WTC11 (cell line): ENCODE results near the gene ADAMTS5. TPM values are rescaled to one million over a fixed set of nuclear protein-coding genes. Genes with fewer than 3 reads are reported as not detected.

Source experiments
- ATAC-seq: fragments of 200-7000 bp; cut with Tn5 transposase; 2 replicates; pipeline ENCODE4 v1.10.0; 2021; ENCODE audit warnings: mild to moderate bottlenecking, moderate library complexity
- CTCF ChIA-PET: fragments of 300-600 bp; sonication (Branson Sonifier 250); formaldehyde crosslinking; loops from one replicate; lab custom pipeline; 2021; ENCODE audit warnings: antibody characterized with exemption; lab: Charles Lee
- POLR2A ChIA-PET: fragments of 350-600 bp; sonication (Branson Sonifier 250); formaldehyde crosslinking; loops from one replicate; lab custom pipeline; 2021; ENCODE audit warnings: antibody characterized with exemption; lab: Charles Lee
- DNase-seq: peaks from one replicate; pipeline ENCODE4 v3.0.0; 2021; ENCODE audit warnings: low spot score
- H3K27ac Mint-ChIP-seq: 2 replicates; pipeline ENCODE4 v1.8.0; 2021; ENCODE audit warnings: mixed read lengths
- H3K27me3 Mint-ChIP-seq: 2 replicates; pipeline ENCODE4 v1.8.0; 2021; ENCODE audit warnings: low read depth, mild to moderate bottlenecking, moderate library complexity, mixed read lengths
- H3K36me3 Mint-ChIP-seq: 2 replicates; pipeline ENCODE4 v1.8.0; 2021; ENCODE audit warnings: mixed read lengths
- H3K4me1 Mint-ChIP-seq: 2 replicates; pipeline ENCODE4 v1.8.0; 2022; ENCODE audit warnings: mixed read lengths
- H3K4me3 Mint-ChIP-seq: 2 replicates; pipeline ENCODE4 v1.8.0; 2021; ENCODE audit warnings: mild to moderate bottlenecking, moderate library complexity, mixed read lengths
- H3K9me3 Mint-ChIP-seq: 2 replicates; pipeline ENCODE4 v1.8.0; 2021; ENCODE audit warnings: mixed read lengths
- CREM ChIP-seq: sonication (generic); formaldehyde crosslinking; IDR thresholded peaks from 2 replicates; pipeline ENCODE4 v1.8.1; 2022; ENCODE audit warnings: mild to moderate bottlenecking, missing genetic modification reagents, moderate library complexity
- FOXK1 ChIP-seq: sonication (generic); formaldehyde crosslinking; IDR thresholded peaks from 2 replicates; pipeline ENCODE4 v1.8.0; 2022; ENCODE audit warnings: mild to moderate bottlenecking, moderate library complexity, missing genetic modification reagents
- FOXP1 ChIP-seq: sonication (generic); formaldehyde crosslinking; IDR thresholded peaks from 2 replicates; pipeline ENCODE4 v1.8.0; 2022; ENCODE audit warnings: missing genetic modification reagents, mild to moderate bottlenecking, moderate library complexity, borderline replicate concordance
- GRHL2 ChIP-seq: fragments of 250-450 bp; sonication (Bioruptor Pico); IDR thresholded peaks from 2 replicates; pipeline ENCODE4 v1.8.0; 2022; ENCODE audit warnings: mild to moderate bottlenecking, moderate library complexity; ENCODE audit not compliant: insufficient replicate concordance, severe bottlenecking
- IRF2 ChIP-seq: sonication (generic); formaldehyde crosslinking; IDR thresholded peaks from 2 replicates; pipeline ENCODE4 v1.8.0; 2022; ENCODE audit warnings: low read depth, missing genetic modification reagents, borderline replicate concordance
- JAZF1 ChIP-seq: fragments of 250-450 bp; sonication (Bioruptor Pico); IDR thresholded peaks from 2 replicates; pipeline ENCODE4 v1.9.0; 2021; ENCODE audit warnings: moderate library complexity, mild to moderate bottlenecking, inconsistent platforms
- JUN ChIP-seq: sonication (generic); formaldehyde crosslinking; IDR thresholded peaks from 2 replicates; pipeline ENCODE4 v1.8.0; 2023; ENCODE audit warnings: mild to moderate bottlenecking, missing genetic modification reagents
- NFATC4 ChIP-seq: fragments of 250-450 bp; sonication (Bioruptor Pico); IDR thresholded peaks from 2 replicates; pipeline ENCODE4 v1.9.0; 2021; ENCODE audit warnings: mild to moderate bottlenecking
- NR1H2 ChIP-seq: sonication (generic); formaldehyde crosslinking; IDR thresholded peaks from 2 replicates; pipeline ENCODE4 v1.9.0; 2021; ENCODE audit warnings: mild to moderate bottlenecking, moderate library complexity, missing genetic modification reagents
- PRRX2 ChIP-seq: fragments of 250-450 bp; sonication (Bioruptor Pico); IDR thresholded peaks from 2 replicates; pipeline ENCODE4 v1.8.0; 2021; ENCODE audit warnings: mild to moderate bottlenecking
- RELA ChIP-seq: sonication (generic); formaldehyde crosslinking; IDR thresholded peaks from 2 replicates; pipeline ENCODE4 v1.8.1; 2022; ENCODE audit warnings: missing genetic modification reagents, mild to moderate bottlenecking, borderline replicate concordance
- SMAD3 ChIP-seq: sonication (generic); formaldehyde crosslinking; IDR thresholded peaks from 2 replicates; pipeline ENCODE4 v1.8.0; 2022; ENCODE audit warnings: missing genetic modification reagents, mild to moderate bottlenecking, borderline replicate concordance
- ZNF121 ChIP-seq: sonication (generic); formaldehyde crosslinking; IDR thresholded peaks from 2 replicates; pipeline ENCODE4 v1.8.0; 2023; ENCODE audit warnings: missing genetic modification reagents
- ZNF138 ChIP-seq: sonication (generic); formaldehyde crosslinking; conservative IDR thresholded peaks from 2 replicates; pipeline ENCODE4 v1.8.1; 2022; ENCODE audit warnings: mild to moderate bottlenecking, moderate library complexity, missing genetic modification reagents
- total RNA-seq: library from RNA; stranded (reverse); gene quantifications from 3 replicates; pipeline ENCODE4 v1.2.3, GENCODE V29; 2021
- TF ChIP-seq, protein P1 (sequence below): sonication (generic); formaldehyde crosslinking; conservative IDR thresholded peaks from 2 replicates; pipeline ENCODE4 v1.8.1; 2022; ENCODE audit warnings: mild to moderate bottlenecking, missing genetic modification reagents
- TF ChIP-seq, protein P2 (sequence below): sonication (generic); formaldehyde crosslinking; IDR thresholded peaks from 2 replicates; pipeline ENCODE4 v1.8.0; 2022; ENCODE audit warnings: mild to moderate bottlenecking, missing genetic modification reagents
- TF ChIP-seq, protein P3 (sequence below): sonication (generic); formaldehyde crosslinking; IDR thresholded peaks from 2 replicates; pipeline ENCODE4 v1.8.0; 2022; ENCODE audit warnings: missing genetic modification reagents
- TF ChIP-seq, protein P4 (sequence below): fragments of 250-450 bp; sonication (Bioruptor Pico); IDR thresholded peaks from 2 replicates; pipeline ENCODE4 v1.9.0; 2021; ENCODE audit warnings: moderate library complexity, mild to moderate bottlenecking, inconsistent platforms, borderline replicate concordance
- TF ChIP-seq, protein P5 (sequence below): fragments of 250-450 bp; sonication (Bioruptor Pico); IDR thresholded peaks from 2 replicates; pipeline ENCODE4 v1.9.0; 2021; ENCODE audit warnings: mild to moderate bottlenecking, borderline replicate concordance

Gene ADAMTS5
- total RNA-seq, 1 experiment from 2014 or later: 1.6 TPM

DNA sequence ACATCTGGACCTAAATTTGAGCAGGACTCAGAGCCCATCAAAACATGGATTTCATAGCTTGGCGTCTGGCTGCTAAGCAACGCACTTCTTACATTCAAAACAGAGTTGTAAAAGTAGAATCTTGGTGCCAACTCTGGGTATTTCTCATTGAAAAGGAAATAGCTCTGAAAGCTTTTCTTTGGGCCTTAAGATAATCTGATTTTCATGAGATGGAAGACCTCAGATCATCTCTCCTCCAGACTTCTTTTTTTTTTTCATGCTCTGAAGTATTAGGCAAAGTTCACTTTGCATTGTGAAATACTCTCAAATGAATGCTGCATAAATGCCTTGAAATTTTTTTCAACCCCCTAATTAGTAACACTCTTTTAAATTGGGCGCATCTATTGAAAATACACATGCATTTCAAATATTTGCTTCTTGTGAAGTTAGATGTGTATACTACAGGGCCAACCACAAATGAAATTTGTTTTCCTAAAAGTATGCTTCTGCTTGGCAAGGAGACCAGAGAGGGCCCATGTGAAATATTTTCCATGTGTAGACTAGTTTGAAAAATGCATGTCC, 4.2 kb downstream of the ADAMTS5 start:
- TF ChIP-seq JAZF1 (CRISPR knock-in tag) (no peak), NR1H2 (CRISPR knock-in tag) (no peak), NFATC4 (CRISPR knock-in tag) (no peak), FOXK1 (CRISPR knock-in tag) (no peak), GRHL2 (CRISPR knock-in tag) (no peak), CREM (no peak), FOXP1 (CRISPR knock-in tag) (no peak), IRF2 (CRISPR knock-in tag) (no peak), RELA (CRISPR knock-in tag) (no peak), PRRX2 (CRISPR knock-in tag) (no peak), ZNF121 (CRISPR knock-in tag) (no peak), JUN (CRISPR knock-in tag) (no peak), SMAD3 (CRISPR knock-in tag) (no peak), ZNF138 (no peak)
- TF ChIP-seq, protein P1, sequence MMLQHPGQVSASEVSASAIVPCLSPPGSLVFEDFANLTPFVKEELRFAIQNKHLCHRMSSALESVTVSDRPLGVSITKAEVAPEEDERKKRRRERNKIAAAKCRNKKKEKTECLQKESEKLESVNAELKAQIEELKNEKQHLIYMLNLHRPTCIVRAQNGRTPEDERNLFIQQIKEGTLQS: no peak
- TF ChIP-seq, protein P2, sequence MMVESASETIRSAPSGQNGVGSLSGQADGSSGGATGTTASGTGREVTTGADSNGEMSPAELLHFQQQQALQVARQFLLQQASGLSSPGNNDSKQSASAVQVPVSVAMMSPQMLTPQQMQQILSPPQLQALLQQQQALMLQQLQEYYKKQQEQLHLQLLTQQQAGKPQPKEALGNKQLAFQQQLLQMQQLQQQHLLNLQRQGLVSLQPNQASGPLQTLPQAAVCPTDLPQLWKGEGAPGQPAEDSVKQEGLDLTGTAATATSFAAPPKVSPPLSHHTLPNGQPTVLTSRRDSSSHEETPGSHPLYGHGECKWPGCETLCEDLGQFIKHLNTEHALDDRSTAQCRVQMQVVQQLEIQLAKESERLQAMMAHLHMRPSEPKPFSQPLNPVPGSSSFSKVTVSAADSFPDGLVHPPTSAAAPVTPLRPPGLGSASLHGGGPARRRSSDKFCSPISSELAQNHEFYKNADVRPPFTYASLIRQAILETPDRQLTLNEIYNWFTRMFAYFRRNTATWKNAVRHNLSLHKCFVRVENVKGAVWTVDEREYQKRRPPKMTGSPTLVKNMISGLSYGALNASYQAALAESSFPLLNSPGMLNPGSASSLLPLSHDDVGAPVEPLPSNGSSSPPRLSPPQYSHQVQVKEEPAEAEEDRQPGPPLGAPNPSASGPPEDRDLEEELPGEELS (CRISPR knock-in tag): no peak
- TF ChIP-seq, protein P3, sequence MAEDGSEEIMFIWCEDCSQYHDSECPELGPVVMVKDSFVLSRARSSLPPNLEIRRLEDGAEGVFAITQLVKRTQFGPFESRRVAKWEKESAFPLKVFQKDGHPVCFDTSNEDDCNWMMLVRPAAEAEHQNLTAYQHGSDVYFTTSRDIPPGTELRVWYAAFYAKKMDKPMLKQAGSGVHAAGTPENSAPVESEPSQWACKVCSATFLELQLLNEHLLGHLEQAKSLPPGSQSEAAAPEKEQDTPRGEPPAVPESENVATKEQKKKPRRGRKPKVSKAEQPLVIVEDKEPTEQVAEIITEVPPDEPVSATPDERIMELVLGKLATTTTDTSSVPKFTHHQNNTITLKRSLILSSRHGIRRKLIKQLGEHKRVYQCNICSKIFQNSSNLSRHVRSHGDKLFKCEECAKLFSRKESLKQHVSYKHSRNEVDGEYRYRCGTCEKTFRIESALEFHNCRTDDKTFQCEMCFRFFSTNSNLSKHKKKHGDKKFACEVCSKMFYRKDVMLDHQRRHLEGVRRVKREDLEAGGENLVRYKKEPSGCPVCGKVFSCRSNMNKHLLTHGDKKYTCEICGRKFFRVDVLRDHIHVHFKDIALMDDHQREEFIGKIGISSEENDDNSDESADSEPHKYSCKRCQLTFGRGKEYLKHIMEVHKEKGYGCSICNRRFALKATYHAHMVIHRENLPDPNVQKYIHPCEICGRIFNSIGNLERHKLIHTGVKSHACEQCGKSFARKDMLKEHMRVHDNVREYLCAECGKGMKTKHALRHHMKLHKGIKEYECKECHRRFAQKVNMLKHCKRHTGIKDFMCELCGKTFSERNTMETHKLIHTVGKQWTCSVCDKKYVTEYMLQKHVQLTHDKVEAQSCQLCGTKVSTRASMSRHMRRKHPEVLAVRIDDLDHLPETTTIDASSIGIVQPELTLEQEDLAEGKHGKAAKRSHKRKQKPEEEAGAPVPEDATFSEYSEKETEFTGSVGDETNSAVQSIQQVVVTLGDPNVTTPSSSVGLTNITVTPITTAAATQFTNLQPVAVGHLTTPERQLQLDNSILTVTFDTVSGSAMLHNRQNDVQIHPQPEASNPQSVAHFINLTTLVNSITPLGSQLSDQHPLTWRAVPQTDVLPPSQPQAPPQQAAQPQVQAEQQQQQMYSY (CRISPR knock-in tag): no peak
- TF ChIP-seq, protein P4, sequence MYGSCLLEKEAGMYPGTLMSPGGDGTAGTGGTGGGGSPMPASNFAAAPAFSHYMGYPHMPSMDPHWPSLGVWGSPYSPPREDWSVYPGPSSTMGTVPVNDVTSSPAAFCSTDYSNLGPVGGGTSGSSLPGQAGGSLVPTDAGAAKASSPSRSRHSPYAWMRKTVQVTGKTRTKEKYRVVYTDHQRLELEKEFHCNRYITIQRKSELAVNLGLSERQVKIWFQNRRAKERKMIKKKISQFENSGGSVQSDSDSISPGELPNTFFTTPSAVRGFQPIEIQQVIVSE (CRISPR knock-in tag): no peak
- TF ChIP-seq, protein P5, sequence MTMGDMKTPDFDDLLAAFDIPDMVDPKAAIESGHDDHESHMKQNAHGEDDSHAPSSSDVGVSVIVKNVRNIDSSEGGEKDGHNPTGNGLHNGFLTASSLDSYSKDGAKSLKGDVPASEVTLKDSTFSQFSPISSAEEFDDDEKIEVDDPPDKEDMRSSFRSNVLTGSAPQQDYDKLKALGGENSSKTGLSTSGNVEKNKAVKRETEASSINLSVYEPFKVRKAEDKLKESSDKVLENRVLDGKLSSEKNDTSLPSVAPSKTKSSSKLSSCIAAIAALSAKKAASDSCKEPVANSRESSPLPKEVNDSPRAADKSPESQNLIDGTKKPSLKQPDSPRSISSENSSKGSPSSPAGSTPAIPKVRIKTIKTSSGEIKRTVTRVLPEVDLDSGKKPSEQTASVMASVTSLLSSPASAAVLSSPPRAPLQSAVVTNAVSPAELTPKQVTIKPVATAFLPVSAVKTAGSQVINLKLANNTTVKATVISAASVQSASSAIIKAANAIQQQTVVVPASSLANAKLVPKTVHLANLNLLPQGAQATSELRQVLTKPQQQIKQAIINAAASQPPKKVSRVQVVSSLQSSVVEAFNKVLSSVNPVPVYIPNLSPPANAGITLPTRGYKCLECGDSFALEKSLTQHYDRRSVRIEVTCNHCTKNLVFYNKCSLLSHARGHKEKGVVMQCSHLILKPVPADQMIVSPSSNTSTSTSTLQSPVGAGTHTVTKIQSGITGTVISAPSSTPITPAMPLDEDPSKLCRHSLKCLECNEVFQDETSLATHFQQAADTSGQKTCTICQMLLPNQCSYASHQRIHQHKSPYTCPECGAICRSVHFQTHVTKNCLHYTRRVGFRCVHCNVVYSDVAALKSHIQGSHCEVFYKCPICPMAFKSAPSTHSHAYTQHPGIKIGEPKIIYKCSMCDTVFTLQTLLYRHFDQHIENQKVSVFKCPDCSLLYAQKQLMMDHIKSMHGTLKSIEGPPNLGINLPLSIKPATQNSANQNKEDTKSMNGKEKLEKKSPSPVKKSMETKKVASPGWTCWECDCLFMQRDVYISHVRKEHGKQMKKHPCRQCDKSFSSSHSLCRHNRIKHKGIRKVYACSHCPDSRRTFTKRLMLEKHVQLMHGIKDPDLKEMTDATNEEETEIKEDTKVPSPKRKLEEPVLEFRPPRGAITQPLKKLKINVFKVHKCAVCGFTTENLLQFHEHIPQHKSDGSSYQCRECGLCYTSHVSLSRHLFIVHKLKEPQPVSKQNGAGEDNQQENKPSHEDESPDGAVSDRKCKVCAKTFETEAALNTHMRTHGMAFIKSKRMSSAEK (CRISPR knock-in tag): no peak
- DNase-seq (no peak), ATAC-seq (no peak)
- no peaks in the 10 kb centered on the region for H3K9me3 Mint-ChIP-seq
- H3K4me1 Mint-ChIP-seq: peaks cover 28% of the 10 kb centered on the region
- no peak overlapping the region for H3K27ac Mint-ChIP-seq
- CTCF ChIA-PET: interaction anchor here (0.6 to 3.0 kb wide), 16 partner anchors 9 to 737 kb away, joined by 3 to 27 read pairs (median 4); no protein-coding TSS in a partner anchor
- POLR2A ChIA-PET: no interaction called here
- peaks cover 34% of the 10 kb centered on the region for H3K27me3 Mint-ChIP-seq
- no peaks in the 10 kb centered on the region for H3K36me3 Mint-ChIP-seq
- H3K4me3 Mint-ChIP-seq: no peak overlapping the region
